Transverse colon (tissue), 4 donors: ENCODE measurements around the gene SPHK1. TPM values are rescaled to one million over a fixed set of nuclear protein-coding genes. Genes with fewer than 3 reads are reported as not detected.

ENCODE experiments used
- DNase-seq: peaks from one replicate; pipeline ENCODE4 v3.0.0-alpha.2; 2019
- H3K27ac ChIP-seq, 4 donors: fragments of 200-600 bp; sonication (generic); 2 replicates each; pipeline ENCODE4 v1.5.1; 2016 to 2018; ENCODE audit warnings: inconsistent platforms in 4 of 4
- H3K27me3 ChIP-seq: fragments of 200-600 bp; sonication (generic); 2 replicates; pipeline ENCODE4 v1.5.1; 2017; ENCODE audit warnings: inconsistent platforms
- H3K36me3 ChIP-seq, 4 donors: fragments of 200-600 bp; sonication (generic); 2 replicates each; pipeline ENCODE4 v1.5.1; 2017 to 2019; ENCODE audit warnings: inconsistent platforms in 4 of 4
- H3K4me1 ChIP-seq, 4 donors: fragments of 200-600 bp; sonication (generic); 2 replicates each; pipeline ENCODE4 v1.5.1; 2017 to 2020; ENCODE audit warnings: inconsistent platforms in 4 of 4
- H3K4me3 ChIP-seq, 4 donors: fragments of 200-600 bp; sonication (generic); 1 replicate in 1 of 4; 2 replicates in 3 of 4; pipeline versions ENCODE4 v1.5.1 to v1.6.1; 2017 to 2019; ENCODE audit warnings: inconsistent platforms in 4 of 4
- H3K9me3 ChIP-seq, 2 donors: fragments of 200-600 bp; sonication (generic); 2 replicates each; pipeline ENCODE4 v1.5.1; 2017 to 2019; ENCODE audit warnings: inconsistent platforms in 2 of 2
- EP300 ChIP-seq: sonication (generic); formaldehyde crosslinking; IDR thresholded peaks from one replicate; pipeline ENCODE4 v1.6.1; 2017; ENCODE audit warnings: antibody characterized with exemption, low read depth
- POLR2A ChIP-seq: fragments of 450-650 bp; IDR thresholded peaks from one replicate; pipeline ENCODE4 v1.6.1; 2016; ENCODE audit warnings: antibody characterized with exemption, mild to moderate bottlenecking, moderate library complexity
- POLR2AphosphoS5 ChIP-seq, 3 donors: sonication (generic); formaldehyde crosslinking; IDR thresholded peaks; one replicate each; pipeline ENCODE4 v1.6.1; 2016; ENCODE audit warnings: antibody characterized with exemption in 3 of 3
- WGBS, 2 donors: methylation state at CpG; one replicate each; pipeline ENCODE4 v1.1.5; 2018; ENCODE audit warnings: low coverage in 1 of 2; 5-methylcytosine and 5-hydroxymethylcytosine counted together
- in situ Hi-C, 4 donors: fragments of 200-750 bp; cut with MboI; loops; one replicate each; pipeline versions ENCODE4 v1.15.0 to v1.15.1; 2017; ENCODE audit warnings: low sequenced_read_pairs in 3 of 4, low pct_ligation_motif_present in 1 of 4, low pct_unique_long_range_greater_than_20kb in 1 of 4
- intact Hi-C: fragments of 100-400 bp; cut with DNase I; formaldehyde crosslinking; loops from one replicate; pipeline ENCODE4 v1.15.1; 2023; ENCODE audit warnings: low total_unique reads
- total RNA-seq, 4 donors: library from RNA; depleted of rRNA; stranded (reverse); fragments of >200 nt; gene quantifications; one replicate each; pipeline ENCODE4 v1.1.0, GENCODE V29; 2016
- TF ChIP-seq, protein P1 (sequence below), 5 experiments: fragments of 200-600 bp in 3 of 5; fragments of 450-650 bp in 2 of 5; sonication (generic) in 3 of 5; IDR thresholded peaks; 1 replicate in 2 of 5; 2 replicates in 3 of 5; pipeline ENCODE4 v1.5.1; 2016 to 2017; ENCODE audit warnings: antibody characterized with exemption in 5 of 5, inconsistent platforms in 3 of 5, mild to moderate bottlenecking in 2 of 5, moderate library complexity in 1 of 5

The SPHK1 gene
- total RNA-seq, 4 donors from 2014 or later, result 4.2 to 16.1 (median 6.8) TPM; not detected in 1

DNA sequence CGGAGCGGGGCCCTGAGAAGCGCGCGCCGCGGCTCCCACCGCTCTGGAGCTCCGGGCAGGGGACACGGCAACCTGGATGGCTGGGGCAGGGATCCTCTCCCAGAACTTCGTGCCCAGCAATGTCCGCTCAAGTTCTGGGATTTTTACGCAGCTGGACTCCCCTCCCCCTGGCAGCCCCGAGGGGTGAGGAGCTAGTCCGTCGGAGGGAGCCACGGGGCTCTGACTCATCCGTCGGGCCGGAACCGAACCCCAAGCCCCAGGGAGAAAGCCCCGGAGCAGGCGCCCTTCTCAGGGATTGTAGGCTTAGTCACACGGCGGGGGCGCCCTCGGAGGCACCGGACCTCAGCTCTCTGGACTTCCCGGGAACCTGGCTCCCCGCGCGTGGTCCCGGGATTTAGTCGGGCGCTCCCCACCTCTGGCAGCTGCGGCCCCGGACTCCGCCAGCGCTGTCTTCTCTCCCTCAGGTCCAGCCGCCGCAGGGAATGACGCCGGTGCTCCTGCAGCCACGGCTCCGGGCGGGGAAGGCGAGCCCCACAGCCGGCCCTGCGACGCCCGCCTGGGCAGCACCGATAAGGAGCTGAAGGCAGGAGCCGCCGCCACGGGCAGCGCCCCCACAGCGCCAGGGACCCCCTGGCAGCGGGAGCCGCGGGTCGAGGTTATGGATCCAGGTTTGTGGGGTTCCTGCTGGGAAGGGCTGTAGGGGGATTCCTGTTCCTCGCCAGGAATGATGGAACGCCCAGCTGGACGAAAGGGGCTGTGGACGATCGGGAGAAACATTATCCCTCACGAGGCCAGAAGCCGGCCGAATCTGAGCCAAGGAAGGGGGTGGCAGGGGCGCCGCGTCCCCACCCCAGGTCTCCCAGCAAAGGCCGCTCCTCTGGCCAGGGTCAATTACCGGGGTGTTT is 830 bp downstream of the SPHK1 start:
- Histone ChIP-seq H3K36me3 (no peaks in the 10 kb centered on the region), H3K4me1 (peaks cover 8 to 41% (median 37%) of the 10 kb centered on the region in 4 donors), H3K27me3 (peaks cover 18% of the 10 kb centered on the region), H3K27ac (peak overlapping the region; percentile 64 to 81 (median 76)), H3K4me3 (peak overlapping the region; percentile 44 to 66 (median 56)), H3K9me3 (no peaks in the 10 kb centered on the region)
- WGBS, 2 donors, result 1% methylated on average over 16 of the region's 74 CpGs; no CpG with 5 or more reads in 1 of the 2 donors
- TF ChIP-seq POLR2A, result no peak
- TF ChIP-seq POLR2AphosphoS5 (IDR thresholded peaks at IDR 0.05), result peak in 1 of 3 donors; percentile 21
- TF ChIP-seq EP300, result no peak
- TF ChIP-seq, protein P1, sequence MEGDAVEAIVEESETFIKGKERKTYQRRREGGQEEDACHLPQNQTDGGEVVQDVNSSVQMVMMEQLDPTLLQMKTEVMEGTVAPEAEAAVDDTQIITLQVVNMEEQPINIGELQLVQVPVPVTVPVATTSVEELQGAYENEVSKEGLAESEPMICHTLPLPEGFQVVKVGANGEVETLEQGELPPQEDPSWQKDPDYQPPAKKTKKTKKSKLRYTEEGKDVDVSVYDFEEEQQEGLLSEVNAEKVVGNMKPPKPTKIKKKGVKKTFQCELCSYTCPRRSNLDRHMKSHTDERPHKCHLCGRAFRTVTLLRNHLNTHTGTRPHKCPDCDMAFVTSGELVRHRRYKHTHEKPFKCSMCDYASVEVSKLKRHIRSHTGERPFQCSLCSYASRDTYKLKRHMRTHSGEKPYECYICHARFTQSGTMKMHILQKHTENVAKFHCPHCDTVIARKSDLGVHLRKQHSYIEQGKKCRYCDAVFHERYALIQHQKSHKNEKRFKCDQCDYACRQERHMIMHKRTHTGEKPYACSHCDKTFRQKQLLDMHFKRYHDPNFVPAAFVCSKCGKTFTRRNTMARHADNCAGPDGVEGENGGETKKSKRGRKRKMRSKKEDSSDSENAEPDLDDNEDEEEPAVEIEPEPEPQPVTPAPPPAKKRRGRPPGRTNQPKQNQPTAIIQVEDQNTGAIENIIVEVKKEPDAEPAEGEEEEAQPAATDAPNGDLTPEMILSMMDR (IDR thresholded peaks at IDR 0.05), result no peak
- in situ Hi-C loops, result no loop called here
- peak; percentile 49 for DNase-seq
- intact Hi-C loops, result no loop called here

GRCh38 chr17:76385892-76386786 is 1.7 kb downstream of the SPHK1 start:
- WGBS, 2 donors, result 30% methylated on average over 37 of the region's 52 CpGs; no CpG with 5 or more reads in 1 of the 2 donors
- Histone ChIP-seq H3K4me1 (peaks cover 8 to 41% (median 37%) of the 10 kb centered on the region in 4 donors), H3K27ac (peak overlapping the region in 3 of 4 donors; percentile 19 to 75 (median 30)), H3K27me3 (peaks cover 18% of the 10 kb centered on the region), H3K4me3 (peak overlapping the region; percentile 44 to 66 (median 56)), H3K36me3 (no peaks in the 10 kb centered on the region), H3K9me3 (no peaks in the 10 kb centered on the region)
- intact Hi-C loops (no loop called here), in situ Hi-C loops (no loop called here)
- peak; percentile 87 for DNase-seq
- TF ChIP-seq EP300, result no peak
- TF ChIP-seq, protein P1 (IDR thresholded peaks at IDR 0.05), result peak; percentile 90 to 95 (median 92)
- peak in 1 of 3 donors; percentile 18 for TF ChIP-seq POLR2AphosphoS5 (IDR thresholded peaks at IDR 0.05)
- no peak for TF ChIP-seq POLR2A

GRCh38 chr17:76386966-76387765 is 2.8 kb downstream of the SPHK1 start:
- Histone ChIP-seq H3K27me3 (peaks cover 18% of the 10 kb centered on the region), H3K4me3 (no peak overlapping the region), H3K4me1 (peaks cover 8 to 41% (median 36%) of the 10 kb centered on the region in 4 donors), H3K27ac (no peak overlapping the region), H3K36me3 (no peaks in the 10 kb centered on the region), H3K9me3 (no peaks in the 10 kb centered on the region)
- TF ChIP-seq POLR2A, result no peak
- no peak for TF ChIP-seq EP300
- in situ Hi-C loops, result no loop called here
- intact Hi-C loops, result no loop called here
- no peak for DNase-seq
- 91% methylated on average over 28 of the region's 31 CpGs; no CpG with 5 or more reads in 1 of the 2 donors for WGBS, 2 donors
